Measurements from ENCODE around the gene NCOR1.
"Not testable (repeated sequence)": the region's sequence is repeated elsewhere in the genome, so short reads cannot be mapped to it uniquely, and the experiment has no call there.

NCOR1 gene

GRCh38 chr17:16085066-16085699 lies 130.2 kb downstream of the NCOR1 start:
- no peak for DNase-seq

GRCh38 chr17:16083223-16083622 lies 132.1 kb downstream of the NCOR1 start:
- DNase-seq, result no peak

GRCh38 chr17:16081507-16082087 lies 133.7 kb downstream of the NCOR1 start:
- DNase-seq, result no peak

- no peak for DNase-seq
These were observed 135.0 kb downstream of the NCOR1 start for GRCh38 chr17:16080366-16080765.

GRCh38 chr17:16075949-16076348 lies 139.4 kb downstream of the NCOR1 start:
- DNase-seq, result no peak

- no peak for DNase-seq
These were observed 140.9 kb downstream of the NCOR1 start for GRCh38 chr17:16074423-16074822.

GRCh38 chr17:16073845-16074244 lies 141.5 kb downstream of the NCOR1 start:
- DNase-seq, result no peak

GRCh38 chr17:16072031-16072430 lies 143.3 kb downstream of the NCOR1 start:
- no peak for DNase-seq

- DNase-seq, result no peak
These were observed 147.0 kb downstream of the NCOR1 start for GRCh38 chr17:16068323-16068722.

- no peak for DNase-seq
These were observed 149.2 kb downstream of the NCOR1 start for GRCh38 chr17:16066125-16066524.

GRCh38 chr17:16061631-16062030 lies 153.7 kb downstream of the NCOR1 start:
- DNase-seq, result no peak

GRCh38 chr17:16055139-16055538 lies 160.2 kb downstream of the NCOR1 start:
- DNase-seq, result not testable (repeated sequence)

- DNase-seq, result no peak
These were observed 162.8 kb downstream of the NCOR1 start for GRCh38 chr17:16052486-16052885.

- DNase-seq, result no peak
These were observed 164.5 kb downstream of the NCOR1 start for GRCh38 chr17:16050844-16051243.

- no peak for DNase-seq
These were observed 166.4 kb downstream of the NCOR1 start for GRCh38 chr17:16048811-16049449.

- DNase-seq, result no peak
These were observed 168.4 kb downstream of the NCOR1 start for GRCh38 chr17:16046966-16047365.

GRCh38 chr17:16044487-16044886 lies 170.8 kb downstream of the NCOR1 start:
- no peak for DNase-seq

- no peak for DNase-seq
These were observed 174.6 kb downstream of the NCOR1 start for GRCh38 chr17:16040710-16041251.

- DNase-seq, result no peak
These were observed 177.7 kb downstream of the NCOR1 start for GRCh38 chr17:16037636-16038035.

GRCh38 chr17:16036261-16036660 lies 179.1 kb downstream of the NCOR1 start:
- no peak for DNase-seq

GRCh38 chr17:16033729-16034349 lies 181.5 kb downstream of the NCOR1 start:
- no peak for DNase-seq

GRCh38 chr17:16027708-16028584 lies 187.4 kb downstream of the NCOR1 start:
- DNase-seq, result peak; percentile 66

GRCh38 chr17:16026895-16027294 lies 188.4 kb downstream of the NCOR1 start:
- DNase-seq, result no peak
